D721Med (cell line): ENCODE measurements around the gene FBXW4.

ENCODE experiments used
- DNase-seq: peaks from one replicate; pipeline ENCODE4 v3.0.0; 2011; ENCODE audit warnings: low spot score; ENCODE audit not compliant: insufficient read length
- FAIRE-seq: peaks from 2 replicates; lab custom pipeline; 2011; peaks lifted over from hg19 to GRCh38; lab: Jason Lieb, UNC
- CTCF ChIP-seq: IDR thresholded peaks from 2 replicates; pipeline ENCODE4 v1.5.1; 2012; ENCODE audit warnings: mild to moderate bottlenecking, control low read depth; ENCODE audit not compliant: insufficient read depth; ENCODE audit errors: missing control alignments

FBXW4 gene

GRCh38 chr10:101575091-101575490 lies 119.9 kb downstream of the FBXW4 start:
- DNase-seq (no peak), FAIRE-seq (no peak)
- TF ChIP-seq CTCF, result no peak

- DNase-seq (no peak), FAIRE-seq (no peak)
- no peak for TF ChIP-seq CTCF
These were observed 120.9 kb downstream of the FBXW4 start for GRCh38 chr10:101573885-101574753.

- DNase-seq, result no peak
- FAIRE-seq, result no peak
- no peak for TF ChIP-seq CTCF
These were observed 122.2 kb downstream of the FBXW4 start for GRCh38 chr10:101572785-101573184.

GRCh38 chr10:101572126-101572525 lies 122.8 kb downstream of the FBXW4 start:
- TF ChIP-seq CTCF, result no peak
- DNase-seq, result no peak
- FAIRE-seq, result no peak

GRCh38 chr10:101571271-101571925 lies 123.6 kb downstream of the FBXW4 start:
- TF ChIP-seq CTCF, result no peak
- no peak for FAIRE-seq
- DNase-seq, result no peak

GRCh38 chr10:101570428-101571270 lies 124.3 kb downstream of the FBXW4 start:
- peak; percentile 2 for TF ChIP-seq CTCF
- DNase-seq, result no peak
- FAIRE-seq, result no peak
